ENCODE data around the gene PRKN. TPM values are rescaled to one million over a fixed set of nuclear protein-coding genes. Genes with fewer than 3 reads are reported as not detected.

Gene PRKN
- total RNA-seq, 1 donor: 6.1 TPM

DNA sequence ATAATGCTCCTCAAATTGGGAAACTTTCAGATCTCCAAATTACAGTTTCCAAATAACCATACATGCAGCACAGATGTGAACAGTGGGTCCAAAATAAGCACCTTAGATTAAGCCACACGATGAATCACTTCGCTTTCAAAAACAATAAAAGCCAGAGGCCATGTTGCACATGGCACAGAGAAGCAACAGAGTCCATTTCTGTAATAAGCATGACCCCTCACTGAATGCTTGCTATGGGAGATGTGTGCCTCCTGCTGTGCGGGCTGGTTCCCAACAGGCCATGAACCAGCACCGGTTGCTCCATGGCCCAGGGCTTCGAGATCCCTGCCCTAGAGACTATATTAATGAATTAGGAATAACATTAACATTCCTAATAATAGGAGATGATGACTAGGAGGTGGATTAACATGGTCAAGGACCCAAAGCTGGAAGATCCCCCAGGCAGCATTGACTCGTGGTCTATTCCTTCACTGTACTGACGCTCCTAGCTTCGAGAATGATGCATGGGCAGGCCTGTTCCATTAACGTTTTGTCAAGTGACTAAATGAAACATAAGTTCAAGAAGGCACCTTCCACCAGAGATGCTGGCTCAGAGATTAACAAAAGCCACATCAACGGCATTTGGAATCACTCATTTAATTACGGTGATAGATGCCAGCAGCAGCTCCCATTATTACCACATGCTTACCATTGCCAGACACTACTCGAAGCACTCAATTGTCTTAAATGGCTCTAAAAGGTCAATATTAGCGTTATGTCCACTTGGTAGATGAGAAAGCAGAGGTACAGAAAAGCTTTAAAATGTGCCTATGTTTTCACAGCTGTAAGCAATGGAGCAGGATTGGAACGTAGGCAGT is 983.1 kb downstream of the PRKN start:
- Histone ChIP-seq H3K4me1 (ENCODE audit: insufficient read depth, low read length) (no peaks in the 10 kb centered on the region), H3K9me3 (ENCODE audit: low read depth, low read length) (no peaks in the 10 kb centered on the region), H3K27me3 (ENCODE audit: insufficient read depth, low read length) (no peaks in the 10 kb centered on the region), H3K4me3 (ENCODE audit: low read length) (no peak overlapping the region)

GRCh38 chr6:161743509-161744178 is 983.9 kb downstream of the PRKN start:
- H3K27me3 ChIP-seq (ENCODE audit: insufficient read depth, low read length): no peaks in the 10 kb centered on the region
- no peaks in the 10 kb centered on the region for H3K9me3 ChIP-seq (ENCODE audit: low read depth, low read length)
- H3K4me3 ChIP-seq (ENCODE audit: low read length): no peak overlapping the region
- H3K4me1 ChIP-seq (ENCODE audit: insufficient read depth, low read length): no peaks in the 10 kb centered on the region

DNA sequence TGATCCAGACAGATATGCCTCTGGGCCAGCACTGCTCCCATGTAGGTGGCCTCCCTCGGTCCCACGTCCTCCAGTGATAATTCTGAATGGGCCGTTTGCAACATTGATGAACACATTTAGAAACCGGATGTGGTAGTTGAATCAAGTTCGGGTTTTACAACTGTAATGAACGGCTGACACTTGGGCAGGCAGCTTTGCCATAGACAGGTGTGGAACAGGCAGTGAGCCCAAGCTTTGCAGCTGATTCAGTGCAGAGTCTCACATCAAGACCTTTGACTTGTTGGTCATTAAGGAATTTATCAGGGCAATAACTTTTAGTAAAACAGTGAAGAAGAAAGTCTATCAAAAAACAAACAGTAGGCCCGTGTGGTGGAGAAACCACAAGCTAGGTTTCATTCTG is 987.1 kb downstream of the PRKN start:
- H3K4me1 ChIP-seq (ENCODE audit: insufficient read depth, low read length): no peaks in the 10 kb centered on the region
- H3K27me3 ChIP-seq (ENCODE audit: insufficient read depth, low read length): no peaks in the 10 kb centered on the region
- H3K4me3 ChIP-seq (ENCODE audit: low read length): no peak overlapping the region
- no peaks in the 10 kb centered on the region for H3K9me3 ChIP-seq (ENCODE audit: low read depth, low read length)

GRCh38 chr6:161736781-161737292 is 990.7 kb downstream of the PRKN start:
- no peaks in the 10 kb centered on the region for H3K27me3 ChIP-seq (ENCODE audit: insufficient read depth, low read length)
- no peaks in the 10 kb centered on the region for H3K9me3 ChIP-seq (ENCODE audit: low read depth, low read length)
- H3K4me3 ChIP-seq (ENCODE audit: low read length): no peak overlapping the region
- H3K4me1 ChIP-seq (ENCODE audit: insufficient read depth, low read length): no peaks in the 10 kb centered on the region

DNA sequence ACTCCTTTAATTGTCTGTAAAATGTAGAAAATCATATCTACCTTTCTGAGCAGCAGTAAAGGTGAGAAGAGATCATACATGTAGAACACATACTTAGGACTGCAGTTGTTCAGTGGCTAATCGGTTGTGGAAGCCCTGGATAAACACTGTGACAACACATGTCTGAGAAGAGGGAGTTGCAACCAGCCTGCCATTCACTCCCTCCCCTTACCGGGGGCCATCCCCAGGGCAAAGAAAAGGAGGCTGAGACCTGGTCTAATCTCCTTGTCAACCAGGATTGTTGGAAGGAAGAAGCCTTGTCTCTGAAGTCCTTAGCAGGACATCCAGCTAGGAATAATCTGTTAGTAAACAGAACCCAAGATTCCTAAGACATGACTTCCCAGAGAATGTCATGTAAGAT is 991.2 kb downstream of the PRKN start:
- Histone ChIP-seq H3K27me3 (ENCODE audit: insufficient read depth, low read length) (no peaks in the 10 kb centered on the region), H3K4me1 (ENCODE audit: insufficient read depth, low read length) (no peaks in the 10 kb centered on the region), H3K9me3 (ENCODE audit: low read depth, low read length) (no peaks in the 10 kb centered on the region), H3K4me3 (ENCODE audit: low read length) (no peak overlapping the region)

DNA sequence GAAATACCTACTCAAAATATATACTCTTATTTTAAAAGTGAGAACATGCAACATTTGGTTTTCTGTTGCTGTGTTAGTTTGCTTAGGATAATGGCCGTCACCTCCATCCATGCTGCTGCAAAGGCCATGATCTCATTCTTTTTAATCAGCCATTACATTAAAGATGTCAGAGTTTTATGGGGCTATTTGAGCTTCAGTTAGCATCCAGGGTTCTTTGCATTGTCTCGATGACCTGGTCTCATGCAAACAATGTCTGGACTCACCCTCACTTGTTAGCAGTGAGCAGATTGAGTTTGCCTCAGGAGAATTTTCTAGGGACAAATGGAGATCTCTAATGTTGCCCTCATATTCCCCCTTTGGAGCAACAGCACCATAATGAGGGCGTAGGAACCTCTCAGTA is 995.0 kb downstream of the PRKN start:
- no peaks in the 10 kb centered on the region for H3K27me3 ChIP-seq (ENCODE audit: insufficient read depth, low read length)
- no peak overlapping the region for H3K4me3 ChIP-seq (ENCODE audit: low read length)
- peaks cover 14% of the 10 kb centered on the region for H3K9me3 ChIP-seq (ENCODE audit: low read depth, low read length)
- H3K4me1 ChIP-seq (ENCODE audit: insufficient read depth, low read length): no peaks in the 10 kb centered on the region

GRCh38 chr6:161727083-161727833 is 1000.3 kb downstream of the PRKN start:
- Histone ChIP-seq H3K4me1 (ENCODE audit: insufficient read depth, low read length) (no peaks in the 10 kb centered on the region), H3K27me3 (ENCODE audit: insufficient read depth, low read length) (no peaks in the 10 kb centered on the region), H3K9me3 (ENCODE audit: low read depth, low read length) (peaks cover 14% of the 10 kb centered on the region), H3K4me3 (ENCODE audit: low read length) (no peak overlapping the region)

DNA sequence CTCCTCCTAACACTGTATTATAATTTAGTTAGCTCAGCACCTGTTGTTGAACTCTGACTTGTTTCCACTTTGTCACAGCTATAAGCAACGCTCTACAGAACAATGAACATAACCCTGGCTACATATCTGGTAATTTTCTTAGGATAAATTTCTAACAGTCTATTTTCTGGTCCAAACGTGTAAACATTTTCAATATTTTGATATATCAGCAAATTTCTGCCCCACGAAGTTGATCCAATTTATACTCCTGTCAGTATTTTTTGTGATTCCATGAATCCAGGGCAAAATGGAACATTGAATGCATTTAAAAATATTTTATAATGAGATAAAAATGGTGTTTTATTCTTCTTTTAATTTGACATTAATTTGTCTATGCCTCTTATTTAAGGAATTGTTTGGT is 1005.2 kb downstream of the PRKN start:
- no peaks in the 10 kb centered on the region for H3K27me3 ChIP-seq (ENCODE audit: insufficient read depth, low read length)
- no peaks in the 10 kb centered on the region for H3K9me3 ChIP-seq (ENCODE audit: low read depth, low read length)
- H3K4me3 ChIP-seq (ENCODE audit: low read length): no peak overlapping the region
- no peaks in the 10 kb centered on the region for H3K4me1 ChIP-seq (ENCODE audit: insufficient read depth, low read length)

- no peaks in the 10 kb centered on the region for H3K27me3 ChIP-seq (ENCODE audit: insufficient read depth, low read length)
- no peaks in the 10 kb centered on the region for H3K4me1 ChIP-seq (ENCODE audit: insufficient read depth, low read length)
- H3K4me3 ChIP-seq (ENCODE audit: low read length): no peak overlapping the region
- H3K9me3 ChIP-seq (ENCODE audit: low read depth, low read length): no peaks in the 10 kb centered on the region
Observed at GRCh38 chr6:161721511-161721910, 1006.1 kb downstream of the PRKN start.

DNA sequence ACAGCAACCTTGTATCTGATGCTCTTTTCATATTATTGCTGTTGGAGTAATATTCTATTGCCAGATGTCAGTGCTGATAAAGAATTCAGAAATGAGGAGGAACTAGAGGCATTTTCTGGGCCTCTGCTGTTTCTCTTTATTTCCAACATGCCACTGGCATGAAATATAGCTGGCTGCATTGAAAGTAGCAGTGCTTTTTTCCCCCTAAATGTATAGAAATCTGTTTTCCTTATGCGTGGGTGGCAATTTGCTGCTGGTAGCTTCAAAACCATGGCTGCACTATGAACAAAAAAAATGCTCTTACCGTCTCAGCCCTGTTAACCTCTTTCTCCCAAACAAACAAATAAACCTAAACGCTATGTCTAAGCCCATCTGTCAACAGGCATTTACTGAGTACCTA is 1011.4 kb downstream of the PRKN start:
- H3K4me1 ChIP-seq (ENCODE audit: insufficient read depth, low read length): no peaks in the 10 kb centered on the region
- no peaks in the 10 kb centered on the region for H3K9me3 ChIP-seq (ENCODE audit: low read depth, low read length)

DNA sequence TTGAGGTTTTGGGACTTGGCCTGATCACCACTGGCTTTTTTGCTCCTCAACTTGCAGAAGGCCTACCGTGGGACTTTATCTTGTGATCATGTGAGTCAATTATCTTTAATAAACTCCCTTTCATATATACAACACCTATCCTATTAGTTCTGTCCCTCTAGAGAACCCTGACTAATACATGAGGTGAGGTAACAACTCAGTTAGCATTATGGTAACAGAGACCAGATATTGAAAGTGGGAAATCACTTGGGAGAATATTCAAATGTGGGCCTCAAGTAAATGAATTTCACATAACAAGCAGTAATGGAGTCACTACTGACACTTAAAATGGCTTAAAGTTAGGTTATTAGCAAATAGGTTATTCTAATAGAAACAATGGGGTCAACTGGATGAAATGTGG is 1015.6 kb downstream of the PRKN start:
- Histone ChIP-seq H3K27me3 (ENCODE audit: insufficient read depth, low read length) (no peaks in the 10 kb centered on the region), H3K9me3 (ENCODE audit: low read depth, low read length) (no peaks in the 10 kb centered on the region), H3K4me3 (ENCODE audit: low read length) (no peak overlapping the region), H3K4me1 (ENCODE audit: insufficient read depth, low read length) (no peaks in the 10 kb centered on the region)

More for the DNA sequence above, 1011.4 kb downstream of the PRKN start:
- no peak overlapping the region for H3K4me3 ChIP-seq (ENCODE audit: low read length)
- no peaks in the 10 kb centered on the region for H3K27me3 ChIP-seq (ENCODE audit: insufficient read depth, low read length)

GRCh38 chr6:161711515-161711914 is 1016.1 kb downstream of the PRKN start:
- H3K4me1 ChIP-seq (ENCODE audit: insufficient read depth, low read length): no peaks in the 10 kb centered on the region
- H3K27me3 ChIP-seq (ENCODE audit: insufficient read depth, low read length): no peaks in the 10 kb centered on the region
- no peaks in the 10 kb centered on the region for H3K9me3 ChIP-seq (ENCODE audit: low read depth, low read length)
- no peak overlapping the region for H3K4me3 ChIP-seq (ENCODE audit: low read length)

- H3K27me3 ChIP-seq (ENCODE audit: insufficient read depth, low read length): no peaks in the 10 kb centered on the region
- H3K4me3 ChIP-seq (ENCODE audit: low read length): no peak overlapping the region
- H3K9me3 ChIP-seq (ENCODE audit: low read depth, low read length): no peaks in the 10 kb centered on the region
- no peaks in the 10 kb centered on the region for H3K4me1 ChIP-seq (ENCODE audit: insufficient read depth, low read length)
Observed at GRCh38 chr6:161710698-161711097, 1016.9 kb downstream of the PRKN start.

- H3K4me3 ChIP-seq (ENCODE audit: low read length): no peak overlapping the region
- no peaks in the 10 kb centered on the region for H3K9me3 ChIP-seq (ENCODE audit: low read depth, low read length)
- no peaks in the 10 kb centered on the region for H3K27me3 ChIP-seq (ENCODE audit: insufficient read depth, low read length)
- H3K4me1 ChIP-seq (ENCODE audit: insufficient read depth, low read length): no peaks in the 10 kb centered on the region
Observed at GRCh38 chr6:161701056-161701455, 1026.5 kb downstream of the PRKN start.

DNA sequence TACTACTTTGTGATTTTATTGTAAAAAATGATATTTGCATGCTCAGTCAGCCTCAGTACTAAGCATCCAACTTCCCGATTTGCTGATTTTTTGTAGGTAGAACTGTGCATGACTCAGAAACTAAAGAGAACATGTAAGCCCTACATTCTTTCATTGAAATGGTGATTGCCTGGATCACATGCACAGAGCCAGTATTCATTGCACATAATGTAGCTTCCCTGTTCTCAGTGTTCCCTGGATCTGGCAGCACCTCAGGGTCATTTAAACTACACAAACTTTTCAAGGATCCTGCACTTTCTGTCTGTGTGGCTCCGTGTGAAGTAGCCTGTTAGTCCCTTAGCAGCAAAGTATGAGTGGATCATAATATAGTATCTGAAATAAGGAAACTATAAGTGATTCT is 1030.8 kb downstream of the PRKN start:
- no peaks in the 10 kb centered on the region for H3K9me3 ChIP-seq (ENCODE audit: low read depth, low read length)
- H3K27me3 ChIP-seq (ENCODE audit: insufficient read depth, low read length): no peaks in the 10 kb centered on the region
- H3K4me3 ChIP-seq (ENCODE audit: low read length): no peak overlapping the region
- H3K4me1 ChIP-seq (ENCODE audit: insufficient read depth, low read length): no peaks in the 10 kb centered on the region
